ENCODE data around the gene NMRAL1. TPM values are rescaled to one million over a fixed set of nuclear protein-coding genes. Genes with fewer than 3 reads are reported as not detected.
A peak's percentile ranks its signal among the peaks of the same experiment; 100 is the strongest.

NMRAL1 gene
- total RNA-seq, 4 donors from 2014 or later = 55.5 to 61.8 (median 57.7) TPM

GRCh38 chr16:4471869-4472268 is 2.6 kb downstream of the NMRAL1 start:
- Histone ChIP-seq H3K27ac (peak overlapping the region in 2 of 4 donors; percentile 51 to 83), H3K4me3 (no peak overlapping the region), H3K36me3 (peaks cover 0 to 29% (median 5%) of the 10 kb centered on the region in 3 donors), H3K9me3 (no peaks in the 10 kb centered on the region), H3K27me3 (no peaks in the 10 kb centered on the region), H3K4me1 (peaks cover 0 to 26% (median 13%) of the 10 kb centered on the region in 4 donors)
- WGBS, 2 donors = 94 to 95% methylated on average over 5 of the region's 5 CpGs
- TF ChIP-seq CTCF (IDR thresholded peaks at IDR 0.05) = no peak
- no peak for TF ChIP-seq POLR2A (IDR thresholded peaks at IDR 0.05)
- TF ChIP-seq EP300 (IDR thresholded peaks at IDR 0.05) = no peak
- DNase-seq (ENCODE audit: low spot score in 2 of 2) = no peak

GRCh38 chr16:4468972-4469371 is 5.5 kb downstream of the NMRAL1 start:
- DNase-seq (ENCODE audit: low spot score in 2 of 2) = no peak
- 92 to 96% methylated on average over 10 of the region's 10 CpGs for WGBS, 2 donors
- no peak overlapping the region for H3K27ac ChIP-seq

GRCh38 chr16:4467916-4468315 is 6.5 kb downstream of the NMRAL1 start:
- H3K36me3 ChIP-seq = peaks cover 0 to 68% (median 8%) of the 10 kb centered on the region in 3 donors
- H3K4me1 ChIP-seq = no peaks in the 10 kb centered on the region
- H3K27me3 ChIP-seq = no peaks in the 10 kb centered on the region
- 94 to 97% methylated on average over 16 of the region's 16 CpGs for WGBS, 2 donors
- H3K4me3 ChIP-seq = no peak overlapping the region
- no peak for DNase-seq (ENCODE audit: low spot score in 2 of 2)
- no peaks in the 10 kb centered on the region for H3K9me3 ChIP-seq
- H3K27ac ChIP-seq = no peak overlapping the region
- TF ChIP-seq CTCF (IDR thresholded peaks at IDR 0.05) (no peak), POLR2A (IDR thresholded peaks at IDR 0.05) (no peak), EP300 (IDR thresholded peaks at IDR 0.05) (no peak)

More at GRCh38 chr16:4468972-4469371, 5.5 kb downstream of the NMRAL1 start:
- H3K4me3 ChIP-seq = no peak overlapping the region
- no peaks in the 10 kb centered on the region for H3K27me3 ChIP-seq
- H3K36me3 ChIP-seq = peaks cover 0 to 58% (median 7%) of the 10 kb centered on the region in 3 donors
- peaks cover 0 to 7% (median 2%) of the 10 kb centered on the region in 4 donors for H3K4me1 ChIP-seq
- TF ChIP-seq EP300 (IDR thresholded peaks at IDR 0.05) (no peak), CTCF (IDR thresholded peaks at IDR 0.05) (no peak), POLR2A (IDR thresholded peaks at IDR 0.05) (no peak)
- H3K9me3 ChIP-seq = no peaks in the 10 kb centered on the region

GRCh38 chr16:4465977-4466779 is 8.2 kb downstream of the NMRAL1 start:
- no peak overlapping the region for H3K27ac ChIP-seq
- peaks cover 0 to 82% (median 8%) of the 10 kb centered on the region in 3 donors for H3K36me3 ChIP-seq
- 88 to 91% methylated on average over 28 to 32 of the region's 32 CpGs for WGBS, 2 donors
- H3K9me3 ChIP-seq = no peaks in the 10 kb centered on the region
- DNase-seq (ENCODE audit: low spot score in 2 of 2) = no peak
- TF ChIP-seq CTCF (IDR thresholded peaks at IDR 0.05) = no peak
- H3K4me3 ChIP-seq = no peak overlapping the region
- no peaks in the 10 kb centered on the region for H3K27me3 ChIP-seq
- H3K4me1 ChIP-seq = peaks cover 0 to 5% (median 0%) of the 10 kb centered on the region in 4 donors

GRCh38 chr16:4463522-4464163 is 10.8 kb downstream of the NMRAL1 start:
- no peaks in the 10 kb centered on the region for H3K9me3 ChIP-seq
- 77 to 86% methylated on average over 12 to 21 of the region's 22 CpGs for WGBS, 2 donors
- peaks cover 0 to 16% (median 6%) of the 10 kb centered on the region in 4 donors for H3K4me1 ChIP-seq

More at GRCh38 chr16:4463522-4464163, 10.8 kb downstream of the NMRAL1 start:
- Histone ChIP-seq H3K27ac (no peak overlapping the region), H3K27me3 (no peaks in the 10 kb centered on the region), H3K36me3 (peaks cover 0 to 85% (median 3%) of the 10 kb centered on the region in 3 donors), H3K4me3 (no peak overlapping the region)
- no peak for DNase-seq (ENCODE audit: low spot score in 2 of 2)
- TF ChIP-seq EP300 (IDR thresholded peaks at IDR 0.05) = no peak
- no peak for TF ChIP-seq POLR2A (IDR thresholded peaks at IDR 0.05)
- no peak for TF ChIP-seq CTCF (IDR thresholded peaks at IDR 0.05)
